ENCODE data around the gene SERPINI1.
A peak's percentile ranks its signal among the peaks of the same experiment; 100 is the strongest.

SERPINI1 gene

GRCh38 chr3:167716920-167717319 lies 18.6 kb upstream of the SERPINI1 start:
- no peaks in the 10 kb centered on the region for H3K27me3 ChIP-seq (ENCODE audit: control insufficient read depth in 1 of 2, insufficient read depth in 2 of 2, low read length in 2 of 2)
- no peaks in the 10 kb centered on the region for H3K9me3 ChIP-seq (ENCODE audit: low read length)
- H3K27ac ChIP-seq (ENCODE audit: low read depth, low read length), result no peak overlapping the region
- no peak overlapping the region for H3K9ac ChIP-seq (ENCODE audit: low read length)
- H3K4me1 ChIP-seq (ENCODE audit: insufficient read depth, low read length), result peaks cover 9% of the 10 kb centered on the region
- no peak overlapping the region for H3K4me3 ChIP-seq (ENCODE audit: low read depth in 1 of 2, low read length in 2 of 2)
- peaks cover 24% of the 10 kb centered on the region for H3K36me3 ChIP-seq (ENCODE audit: insufficient read depth, low read length)

DNA sequence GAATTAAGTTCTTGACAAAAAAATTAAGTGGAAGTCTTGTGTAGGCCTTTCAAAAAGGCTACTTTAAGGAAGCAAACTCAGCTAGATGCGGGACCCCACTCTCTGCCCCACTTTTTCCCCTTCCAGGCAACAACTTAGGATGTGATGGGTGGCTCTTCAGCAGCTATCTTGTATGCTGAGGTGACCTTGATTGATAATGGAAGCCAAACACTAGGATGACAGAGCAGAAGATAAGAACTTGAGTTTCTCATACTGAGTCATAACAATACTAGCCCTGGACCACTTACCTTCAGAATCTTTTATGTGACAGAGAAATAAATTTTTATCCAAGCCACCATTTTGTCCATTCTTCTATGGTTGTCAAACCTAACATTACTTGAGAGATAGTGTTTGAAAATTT lies 16.9 kb upstream of the SERPINI1 start:
- H3K27ac ChIP-seq (ENCODE audit: low read depth, low read length), result no peak overlapping the region
- H3K9me3 ChIP-seq (ENCODE audit: low read length), result no peaks in the 10 kb centered on the region
- H3K9ac ChIP-seq (ENCODE audit: low read length), result no peak overlapping the region
- peaks cover 24% of the 10 kb centered on the region for H3K36me3 ChIP-seq (ENCODE audit: insufficient read depth, low read length)
- H3K27me3 ChIP-seq (ENCODE audit: control insufficient read depth in 1 of 2, insufficient read depth in 2 of 2, low read length in 2 of 2), result no peaks in the 10 kb centered on the region
- no peak overlapping the region for H3K4me3 ChIP-seq (ENCODE audit: low read depth in 1 of 2, low read length in 2 of 2)
- peaks cover 9% of the 10 kb centered on the region for H3K4me1 ChIP-seq (ENCODE audit: insufficient read depth, low read length)

GRCh38 chr3:167723025-167723512 lies 12.5 kb upstream of the SERPINI1 start:
- Histone ChIP-seq H3K4me1 (ENCODE audit: insufficient read depth, low read length) (peaks cover 13% of the 10 kb centered on the region), H3K9me3 (ENCODE audit: low read length) (no peaks in the 10 kb centered on the region)

GRCh38 chr3:167723872-167724271 lies 11.6 kb upstream of the SERPINI1 start:
- Histone ChIP-seq H3K4me1 (ENCODE audit: insufficient read depth, low read length) (peaks cover 20% of the 10 kb centered on the region), H3K9ac (ENCODE audit: low read length) (no peak overlapping the region), H3K9me3 (ENCODE audit: low read length) (no peaks in the 10 kb centered on the region), H3K27me3 (ENCODE audit: control insufficient read depth in 1 of 2, insufficient read depth in 2 of 2, low read length in 2 of 2) (no peaks in the 10 kb centered on the region), H3K4me3 (ENCODE audit: low read depth in 1 of 2, low read length in 2 of 2) (no peak overlapping the region), H3K27ac (ENCODE audit: low read depth, low read length) (no peak overlapping the region), H3K36me3 (ENCODE audit: insufficient read depth, low read length) (peaks cover 5% of the 10 kb centered on the region)

More at GRCh38 chr3:167723025-167723512, 12.5 kb upstream of the SERPINI1 start:
- Histone ChIP-seq H3K4me3 (ENCODE audit: low read depth in 1 of 2, low read length in 2 of 2) (no peak overlapping the region), H3K27ac (ENCODE audit: low read depth, low read length) (no peak overlapping the region), H3K27me3 (ENCODE audit: control insufficient read depth in 1 of 2, insufficient read depth in 2 of 2, low read length in 2 of 2) (no peaks in the 10 kb centered on the region), H3K9ac (ENCODE audit: low read length) (no peak overlapping the region), H3K36me3 (ENCODE audit: insufficient read depth, low read length) (peaks cover 13% of the 10 kb centered on the region)

DNA sequence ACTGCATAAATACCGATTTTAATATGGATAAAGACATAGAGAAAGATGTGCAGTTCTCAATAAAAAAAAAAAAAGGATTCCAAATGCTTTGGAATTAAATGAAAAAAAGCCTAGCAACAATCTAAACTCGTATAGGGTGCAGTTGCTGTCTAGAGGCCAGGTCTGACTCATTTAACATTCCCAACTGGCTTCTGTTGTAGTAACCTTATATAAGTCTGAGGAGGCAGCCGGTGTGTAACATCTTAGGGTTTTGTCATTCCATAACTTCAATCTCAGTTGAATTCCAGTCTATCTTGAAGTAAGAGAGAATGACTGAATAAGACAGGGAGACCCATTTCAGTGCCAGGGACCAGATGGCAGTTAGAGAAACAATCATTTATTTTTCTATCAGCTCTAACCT lies 7.3 kb upstream of the SERPINI1 start:
- Histone ChIP-seq H3K4me1 (ENCODE audit: insufficient read depth, low read length) (peaks cover 23% of the 10 kb centered on the region), H3K9ac (ENCODE audit: low read length) (no peak overlapping the region), H3K27ac (ENCODE audit: low read depth, low read length) (no peak overlapping the region), H3K9me3 (ENCODE audit: low read length) (no peaks in the 10 kb centered on the region), H3K4me3 (ENCODE audit: low read depth in 1 of 2, low read length in 2 of 2) (no peak overlapping the region), H3K27me3 (ENCODE audit: control insufficient read depth in 1 of 2, insufficient read depth in 2 of 2, low read length in 2 of 2) (no peaks in the 10 kb centered on the region), H3K36me3 (ENCODE audit: insufficient read depth, low read length) (no peaks in the 10 kb centered on the region)

DNA sequence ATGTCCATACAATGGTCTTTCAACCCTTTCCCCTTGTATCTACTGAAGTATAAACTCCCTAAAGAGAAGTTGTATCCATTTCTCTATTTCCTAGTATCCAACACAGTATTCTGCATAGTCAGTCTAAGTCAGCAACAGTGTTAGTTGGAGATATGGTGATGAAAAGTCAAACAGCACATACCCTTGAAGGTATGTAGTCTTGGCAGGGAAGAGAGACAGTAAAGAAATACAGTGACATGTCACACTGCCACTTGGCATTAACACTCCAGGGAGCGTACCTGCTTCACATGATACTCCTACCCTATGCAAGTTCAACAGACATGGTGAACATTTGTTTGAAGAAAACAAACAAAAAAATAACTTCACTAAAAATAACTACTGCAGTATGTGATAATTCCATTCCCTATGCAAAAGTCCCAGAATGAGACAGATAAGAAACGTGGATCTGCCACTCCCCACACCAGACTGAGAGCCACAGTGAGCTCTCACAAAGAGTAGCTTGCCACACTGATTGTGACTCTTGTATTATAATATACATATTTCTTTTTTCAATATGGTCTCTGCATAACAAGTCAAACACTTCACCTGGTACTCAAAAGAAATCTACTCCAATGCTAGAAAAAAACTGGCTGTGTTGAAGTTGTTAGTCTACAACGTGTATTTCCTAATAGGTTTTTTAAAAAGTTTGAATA lies 6.7 kb upstream of the SERPINI1 start:
- no peaks in the 10 kb centered on the region for H3K9me3 ChIP-seq (ENCODE audit: low read length)
- peaks cover 29% of the 10 kb centered on the region for H3K4me1 ChIP-seq (ENCODE audit: insufficient read depth, low read length)
- H3K27me3 ChIP-seq (ENCODE audit: control insufficient read depth in 1 of 2, insufficient read depth in 2 of 2, low read length in 2 of 2), result no peaks in the 10 kb centered on the region
- no peaks in the 10 kb centered on the region for H3K36me3 ChIP-seq (ENCODE audit: insufficient read depth, low read length)
- H3K4me3 ChIP-seq (ENCODE audit: low read depth in 1 of 2, low read length in 2 of 2), result no peak overlapping the region
- H3K27ac ChIP-seq (ENCODE audit: low read depth, low read length), result no peak overlapping the region
- H3K9ac ChIP-seq (ENCODE audit: low read length), result no peak overlapping the region

DNA sequence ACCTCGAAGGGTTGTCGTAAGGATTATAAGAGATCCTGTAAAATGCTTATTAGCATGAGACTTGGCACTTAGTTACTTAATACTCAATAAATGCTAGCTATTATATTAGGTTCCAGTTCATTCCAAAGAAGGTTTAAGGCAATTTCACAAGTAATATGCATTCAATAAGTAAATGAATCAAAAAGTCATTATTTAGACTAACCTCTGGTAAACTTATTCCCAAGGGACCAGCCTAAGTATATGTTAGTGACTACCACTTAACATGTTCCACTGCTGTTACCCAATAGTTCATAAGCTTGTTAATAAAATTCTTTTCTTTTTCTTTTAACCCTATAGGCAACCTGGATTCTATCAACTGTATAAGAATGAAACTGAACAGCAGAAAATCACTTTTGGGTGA lies 5.9 kb upstream of the SERPINI1 start:
- Histone ChIP-seq H3K27me3 (ENCODE audit: control insufficient read depth in 1 of 2, insufficient read depth in 2 of 2, low read length in 2 of 2) (no peaks in the 10 kb centered on the region), H3K36me3 (ENCODE audit: insufficient read depth, low read length) (no peaks in the 10 kb centered on the region), H3K27ac (ENCODE audit: low read depth, low read length) (no peak overlapping the region), H3K9me3 (ENCODE audit: low read length) (no peaks in the 10 kb centered on the region), H3K4me1 (ENCODE audit: insufficient read depth, low read length) (peaks cover 32% of the 10 kb centered on the region), H3K4me3 (ENCODE audit: low read depth in 1 of 2, low read length in 2 of 2) (no peak overlapping the region), H3K9ac (ENCODE audit: low read length) (no peak overlapping the region)

GRCh38 chr3:167731393-167731792 lies 4.1 kb upstream of the SERPINI1 start:
- Histone ChIP-seq H3K4me1 (ENCODE audit: insufficient read depth, low read length) (peaks cover 36% of the 10 kb centered on the region), H3K36me3 (ENCODE audit: insufficient read depth, low read length) (no peaks in the 10 kb centered on the region), H3K9ac (ENCODE audit: low read length) (no peak overlapping the region), H3K27ac (ENCODE audit: low read depth, low read length) (no peak overlapping the region), H3K4me3 (ENCODE audit: low read depth in 1 of 2, low read length in 2 of 2) (no peak overlapping the region), H3K27me3 (ENCODE audit: control insufficient read depth in 1 of 2, insufficient read depth in 2 of 2, low read length in 2 of 2) (no peaks in the 10 kb centered on the region), H3K9me3 (ENCODE audit: low read length) (no peaks in the 10 kb centered on the region)

- Histone ChIP-seq H3K4me3 (ENCODE audit: low read depth in 1 of 2, low read length in 2 of 2) (no peak overlapping the region), H3K27me3 (ENCODE audit: control insufficient read depth in 1 of 2, insufficient read depth in 2 of 2, low read length in 2 of 2) (no peaks in the 10 kb centered on the region), H3K27ac (ENCODE audit: low read depth, low read length) (no peak overlapping the region), H3K36me3 (ENCODE audit: insufficient read depth, low read length) (no peaks in the 10 kb centered on the region), H3K4me1 (ENCODE audit: insufficient read depth, low read length) (peaks cover 38% of the 10 kb centered on the region), H3K9ac (ENCODE audit: low read length) (no peak overlapping the region), H3K9me3 (ENCODE audit: low read length) (no peaks in the 10 kb centered on the region)
These were observed 3.0 kb upstream of the SERPINI1 start for GRCh38 chr3:167732313-167733065.

DNA sequence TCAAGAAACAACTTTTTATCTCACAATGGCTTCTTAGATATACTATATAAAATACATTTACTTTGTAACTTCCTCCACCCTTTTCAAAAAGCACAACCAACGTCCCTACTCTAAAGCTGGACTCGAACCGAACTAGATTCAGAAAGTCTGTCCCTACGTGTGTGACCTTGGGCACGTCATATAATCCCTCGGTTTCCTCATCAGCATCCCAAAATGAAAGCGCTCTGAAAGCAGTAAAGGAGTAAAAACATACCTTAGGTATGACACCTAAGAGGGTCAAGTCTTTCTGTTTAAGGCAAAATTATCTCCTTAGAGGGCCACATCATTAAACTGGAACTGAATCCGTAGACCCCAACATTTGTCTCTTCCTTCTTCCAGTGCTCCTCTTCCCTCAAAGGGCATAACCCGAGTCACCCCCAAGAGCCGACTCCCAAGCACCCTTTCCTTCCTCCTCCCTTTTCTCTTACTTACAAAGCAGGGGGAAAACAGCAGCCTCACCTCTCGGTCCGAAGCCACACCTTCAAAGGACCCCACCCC lies 1.5 kb upstream of the SERPINI1 start:
- H3K4me1 ChIP-seq (ENCODE audit: insufficient read depth, low read length), result peaks cover 26% of the 10 kb centered on the region
- H3K27ac ChIP-seq (ENCODE audit: low read depth, low read length), result peak overlapping the region; percentile 95

DNA sequence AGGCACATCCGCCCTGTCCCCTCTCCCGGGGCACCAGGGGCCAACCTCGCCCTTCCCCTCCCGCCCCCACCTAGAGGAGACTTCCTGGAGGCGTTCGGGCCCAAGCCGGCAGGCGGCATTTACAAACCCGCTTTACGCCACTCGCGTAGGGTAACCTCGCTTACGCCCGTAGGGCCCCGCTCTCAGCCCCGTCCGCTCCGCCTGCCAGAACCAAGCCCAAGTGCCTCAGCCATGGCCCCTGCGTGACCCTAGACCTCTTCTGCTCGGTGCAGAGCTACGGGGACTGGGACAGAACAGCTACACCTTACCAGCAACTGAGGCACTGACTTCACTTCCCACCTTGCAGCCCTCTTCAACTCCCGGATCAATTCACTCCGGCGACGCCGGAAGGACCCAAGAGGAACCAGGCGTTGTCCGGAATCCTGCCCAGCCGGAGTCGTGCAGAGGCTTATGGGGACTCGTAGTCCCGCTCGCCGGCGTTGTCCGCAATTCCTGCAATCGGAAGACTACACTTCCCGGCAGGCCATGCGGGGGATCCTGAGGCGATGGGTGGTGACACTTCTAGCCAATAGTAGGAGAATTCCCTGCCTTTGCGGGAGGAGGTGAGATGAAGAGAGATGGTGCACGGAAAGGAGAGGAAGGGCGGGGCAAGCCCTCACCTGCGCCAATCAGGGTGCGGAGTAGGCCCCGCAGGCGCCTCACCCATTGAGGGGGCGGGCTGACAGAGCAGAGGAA lies 856 bp upstream of the SERPINI1 start, which contains the start of gene PDCD10:
PDCD10 (minus strand) TSS at position 395 of the 735 bp plus-strand sequence. CDS start 14,735 bp downstream, outside the sequence.
- no peaks in the 10 kb centered on the region for H3K27me3 ChIP-seq (ENCODE audit: control insufficient read depth in 1 of 2, insufficient read depth in 2 of 2, low read length in 2 of 2)
- H3K27ac ChIP-seq (ENCODE audit: low read depth, low read length), result peak within 1 kb of the TSS; percentile 95
- peak within 1 kb of the TSS; percentile 92 to 93 for H3K4me3 ChIP-seq (ENCODE audit: low read depth in 1 of 2, low read length in 2 of 2)
- H3K9me3 ChIP-seq (ENCODE audit: low read length), result no peaks in the 10 kb centered on the region
- no peaks in the 10 kb centered on the region for H3K36me3 ChIP-seq (ENCODE audit: insufficient read depth, low read length)
- peaks cover 26% of the 10 kb centered on the region for H3K4me1 ChIP-seq (ENCODE audit: insufficient read depth, low read length)
- peak within 1 kb of the TSS; percentile 69 for H3K9ac ChIP-seq (ENCODE audit: low read length)

More for the DNA sequence above, 1.5 kb upstream of the SERPINI1 start:
- Histone ChIP-seq H3K27me3 (ENCODE audit: control insufficient read depth in 1 of 2, insufficient read depth in 2 of 2, low read length in 2 of 2) (no peaks in the 10 kb centered on the region), H3K36me3 (ENCODE audit: insufficient read depth, low read length) (no peaks in the 10 kb centered on the region), H3K9ac (ENCODE audit: low read length) (peak overlapping the region; percentile 69), H3K9me3 (ENCODE audit: low read length) (no peaks in the 10 kb centered on the region), H3K4me3 (ENCODE audit: low read depth in 1 of 2, low read length in 2 of 2) (peak overlapping the region; percentile 92 to 93)
